ENCODE results near the gene AQP12B. TPM values are rescaled to one million over a fixed set of nuclear protein-coding genes. Genes with fewer than 3 reads are reported as not detected.
A peak's percentile ranks its signal among the peaks of the same experiment; 100 is the strongest.

AQP12B gene
- total RNA-seq, 6 experiments from 2014 or later: not detected

GRCh38 chr2:240644859-240645301, 37.8 kb downstream of the AQP12B start:
- ATAC-seq (no peak), DNase-seq (peak in 1 of 3 donors; percentile 36)
- TF ChIP-seq CTCF (IDR thresholded peaks at IDR 0.05) (no peak), POLR2A (IDR thresholded peaks at IDR 0.05) (no peak)
- Histone ChIP-seq H3K27me3 (no peaks in the 10 kb centered on the region), H3K9me3 (no peaks in the 10 kb centered on the region), H3K4me3 (no peak overlapping the region), H3K27ac (no peak overlapping the region), H3K4me1 (no peaks in the 10 kb centered on the region), H3K36me3 (no peaks in the 10 kb centered on the region)
- no CpG with 5 or more reads among the region's 8 CpGs for WGBS (ENCODE audit: insufficient coverage, low coverage, low lambda C conversion rate, missing lambda C conversion rate)
- intact Hi-C loops (cut with DNase I): no loop called here

- DNase-seq (peak in 1 of 3 donors; percentile 36), ATAC-seq (no peak)
- Histone ChIP-seq H3K9me3 (no peaks in the 10 kb centered on the region), H3K4me3 (no peak overlapping the region), H3K36me3 (no peaks in the 10 kb centered on the region), H3K27me3 (no peaks in the 10 kb centered on the region), H3K27ac (no peak overlapping the region), H3K4me1 (no peaks in the 10 kb centered on the region)
- intact Hi-C loops (cut with DNase I): no loop called here
- WGBS (ENCODE audit: insufficient coverage, low coverage, low lambda C conversion rate, missing lambda C conversion rate): 0% methylated on average over 1 of the region's 14 CpGs
- TF ChIP-seq POLR2A (IDR thresholded peaks at IDR 0.05): no peak
- no peak for TF ChIP-seq CTCF (IDR thresholded peaks at IDR 0.05)
These were observed 38.5 kb downstream of the AQP12B start for GRCh38 chr2:240644171-240644651.

GRCh38 chr2:240643811-240644150, 38.9 kb downstream of the AQP12B start:
- 77% methylated on average over 7 of the region's 15 CpGs for WGBS (ENCODE audit: insufficient coverage, low coverage, low lambda C conversion rate, missing lambda C conversion rate)
- DNase-seq: no peak
- no peaks in the 10 kb centered on the region for H3K36me3 ChIP-seq
- no peak for ATAC-seq
- no peak overlapping the region for H3K27ac ChIP-seq
- H3K4me3 ChIP-seq: no peak overlapping the region
- no peaks in the 10 kb centered on the region for H3K9me3 ChIP-seq
- no peaks in the 10 kb centered on the region for H3K4me1 ChIP-seq
- no peak for TF ChIP-seq POLR2A (IDR thresholded peaks at IDR 0.05)
- no peak for TF ChIP-seq CTCF (IDR thresholded peaks at IDR 0.05)
- intact Hi-C loops (cut with DNase I): no loop called here
- no peaks in the 10 kb centered on the region for H3K27me3 ChIP-seq

- intact Hi-C loops (cut with DNase I): no loop called here
- Histone ChIP-seq H3K9me3 (no peaks in the 10 kb centered on the region), H3K27me3 (no peaks in the 10 kb centered on the region), H3K4me1 (no peaks in the 10 kb centered on the region), H3K27ac (no peak overlapping the region), H3K36me3 (no peaks in the 10 kb centered on the region), H3K4me3 (no peak overlapping the region)
- 52% methylated on average over 6 of the region's 13 CpGs for WGBS (ENCODE audit: insufficient coverage, low coverage, low lambda C conversion rate, missing lambda C conversion rate)
- DNase-seq (no peak), ATAC-seq (no peak)
- TF ChIP-seq POLR2A (IDR thresholded peaks at IDR 0.05) (no peak), CTCF (IDR thresholded peaks at IDR 0.05) (no peak)
These were observed 39.4 kb downstream of the AQP12B start for GRCh38 chr2:240643093-240643810.

Measured in right lobe of liver (tissue), 6 donors.